GM18858 (cell line): ENCODE results near the gene GABRP.
"Not testable (repeated sequence)": the region's sequence is repeated elsewhere in the genome, so short reads cannot be mapped to it uniquely, and the experiment has no call there.

Experiments
- ATAC-seq: cut with Tn5 transposase; IDR thresholded peaks from one replicate; pipeline ENCODE4 v1.9.1; 2021; ENCODE audit not compliant: unreplicated experiment

GABRP gene

GRCh38 chr5:170755679-170756456, 27.7 kb upstream of the GABRP start:
- no peak for ATAC-seq

- no peak for ATAC-seq
Observed at GRCh38 chr5:170756691-170757090, 26.8 kb upstream of the GABRP start.

GRCh38 chr5:170757182-170757601, 26.3 kb upstream of the GABRP start:
- ATAC-seq, result peak; percentile 75

- no peak for ATAC-seq
Observed at GRCh38 chr5:170757669-170758068, 25.9 kb upstream of the GABRP start.

GRCh38 chr5:170758481-170758880, 25.0 kb upstream of the GABRP start:
- ATAC-seq, result no peak

- no peak for ATAC-seq
Observed at GRCh38 chr5:170760113-170760512, 23.4 kb upstream of the GABRP start.

GRCh38 chr5:170761048-170761707, 22.3 kb upstream of the GABRP start:
- ATAC-seq, result no peak

GRCh38 chr5:170761708-170762066, 21.8 kb upstream of the GABRP start:
- no peak for ATAC-seq

GRCh38 chr5:170762298-170762697, 21.2 kb upstream of the GABRP start:
- ATAC-seq, result not testable (repeated sequence)

- ATAC-seq, result not testable (repeated sequence)
Observed at GRCh38 chr5:170765868-170766267, 17.7 kb upstream of the GABRP start.

GRCh38 chr5:170769246-170769645, 14.3 kb upstream of the GABRP start:
- no peak for ATAC-seq

GRCh38 chr5:170769898-170770416, 13.6 kb upstream of the GABRP start:
- no peak for ATAC-seq

- no peak for ATAC-seq
Observed at GRCh38 chr5:170771496-170771895, 12.0 kb upstream of the GABRP start.

- ATAC-seq, result no peak
Observed at GRCh38 chr5:170773024-170773985, 10.2 kb upstream of the GABRP start.

- no peak for ATAC-seq
Observed at GRCh38 chr5:170774831-170775230, 8.7 kb upstream of the GABRP start.

GRCh38 chr5:170781946-170782345, 1.6 kb upstream of the GABRP start:
- ATAC-seq, result no peak

- ATAC-seq, result no peak
Observed at GRCh38 chr5:170782438-170782837, 1.1 kb upstream of the GABRP start.

- ATAC-seq, result no peak
Observed at GRCh38 chr5:170785416-170785815, 1.9 kb downstream of the GABRP start.

- ATAC-seq, result no peak
Observed at GRCh38 chr5:170787216-170787615, 3.7 kb downstream of the GABRP start.

GRCh38 chr5:170788626-170789304, 5.2 kb downstream of the GABRP start:
- ATAC-seq, result no peak
